HFFc6 (cell line): Measurements from ENCODE around the gene RPL5. TPM values are rescaled to one million over a fixed set of nuclear protein-coding genes. Genes with fewer than 3 reads are reported as not detected.

Experiments
- DNase-seq: peaks from one replicate; pipeline ENCODE4 v3.0.0-alpha.2; 2018
- H3K27ac Mint-ChIP-seq: 2 replicates; pipeline ENCODE4 v1.8.0; 2020; ENCODE audit warnings: mild to moderate bottlenecking, mixed read lengths
- H3K27me3 Mint-ChIP-seq: 2 replicates; pipeline ENCODE4 v1.8.0; 2021; ENCODE audit warnings: mild to moderate bottlenecking, moderate library complexity, mixed read lengths; ENCODE audit not compliant: insufficient read depth
- H3K36me3 Mint-ChIP-seq: 2 replicates; pipeline ENCODE4 v1.8.0; 2021; ENCODE audit warnings: low read depth, mixed read lengths
- H3K4me1 Mint-ChIP-seq: 2 replicates; pipeline ENCODE4 v1.8.0; 2020; ENCODE audit warnings: low read depth, mixed read lengths
- H3K4me3 Mint-ChIP-seq: 2 replicates; pipeline ENCODE4 v1.8.0; 2020; ENCODE audit warnings: mild to moderate bottlenecking, moderate library complexity, mixed read lengths
- H3K9me3 Mint-ChIP-seq: 2 replicates; pipeline ENCODE4 v1.8.0; 2020; ENCODE audit warnings: mild to moderate bottlenecking, mixed read lengths
- total RNA-seq, 6 experiments: library from RNA; stranded (reverse); fragmentation: NEBNext Ultra II Directional; extraction: Animal tissue kit (Norgen Biotek cat#: 25700); gene quantifications; 2 replicates in 1 of 6; 3 replicates in 5 of 6; pipeline ENCODE4 v1.2.3, GENCODE V29; 2021
- TF ChIP-seq, protein P1 (sequence below): fragments of 200-600 bp; sonication (generic); IDR thresholded peaks from 2 replicates; pipeline ENCODE4 v1.5.0; 2021; ENCODE audit warnings: antibody characterized with exemption, mild to moderate bottlenecking

RPL5 gene
- total RNA-seq, 6 experiments from 2014 or later: 851 to 1,006 (median 921) TPM

DNA sequence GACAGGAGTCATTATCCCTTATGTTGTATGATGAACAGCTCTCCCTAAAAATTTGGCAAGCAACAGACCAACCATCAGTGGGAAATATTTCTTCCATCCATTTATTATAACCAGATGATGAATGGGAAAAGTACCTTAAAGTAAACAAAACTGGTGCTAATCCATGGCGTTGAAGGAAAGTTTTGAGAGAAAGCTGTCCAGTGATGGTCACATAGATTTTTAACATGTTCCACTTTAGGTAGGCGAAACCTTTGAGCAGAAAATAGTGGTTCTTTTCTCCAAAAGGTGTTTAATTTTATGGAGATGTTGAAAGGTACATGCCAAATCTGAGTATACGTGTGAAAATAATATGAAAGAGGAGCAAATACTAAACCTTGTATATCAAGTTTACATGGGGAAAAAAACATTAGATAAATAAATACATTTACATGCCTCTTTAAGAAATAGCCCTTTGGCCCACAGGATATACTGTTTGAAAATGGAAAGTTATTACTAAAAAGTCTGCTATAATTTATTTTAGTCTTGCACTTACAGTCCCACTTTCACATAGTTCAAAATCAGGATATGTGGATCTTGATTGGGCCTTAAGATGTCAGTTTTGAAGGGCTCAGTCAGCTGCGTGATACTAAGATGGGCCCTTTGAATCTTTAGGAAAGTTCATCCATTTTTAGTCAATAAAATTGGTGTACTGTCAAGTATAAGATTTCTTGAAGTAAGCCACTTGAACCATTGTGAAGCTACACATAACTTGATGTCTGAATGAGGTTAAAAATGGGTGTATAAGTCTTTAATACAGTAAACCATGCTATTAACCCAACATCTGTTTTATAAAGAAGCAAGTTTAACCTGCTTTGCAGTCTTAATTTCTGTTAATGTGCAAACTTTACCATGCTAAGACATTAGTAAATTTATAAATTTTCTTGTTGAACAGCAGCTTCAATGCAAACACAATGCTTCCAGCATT is 10.5 kb downstream of the RPL5 start:
- Mint-ChIP-seq H3K36me3 (peaks cover 49% of the 10 kb centered on the region), H3K27ac (peak overlapping the region; percentile 18; the same call in 1 of the 2 replicates), H3K27me3 (no peaks in the 10 kb centered on the region), H3K4me1 (peaks cover 26% of the 10 kb centered on the region), H3K9me3 (no peaks in the 10 kb centered on the region), H3K4me3 (no peak overlapping the region)
- TF ChIP-seq, protein P1, sequence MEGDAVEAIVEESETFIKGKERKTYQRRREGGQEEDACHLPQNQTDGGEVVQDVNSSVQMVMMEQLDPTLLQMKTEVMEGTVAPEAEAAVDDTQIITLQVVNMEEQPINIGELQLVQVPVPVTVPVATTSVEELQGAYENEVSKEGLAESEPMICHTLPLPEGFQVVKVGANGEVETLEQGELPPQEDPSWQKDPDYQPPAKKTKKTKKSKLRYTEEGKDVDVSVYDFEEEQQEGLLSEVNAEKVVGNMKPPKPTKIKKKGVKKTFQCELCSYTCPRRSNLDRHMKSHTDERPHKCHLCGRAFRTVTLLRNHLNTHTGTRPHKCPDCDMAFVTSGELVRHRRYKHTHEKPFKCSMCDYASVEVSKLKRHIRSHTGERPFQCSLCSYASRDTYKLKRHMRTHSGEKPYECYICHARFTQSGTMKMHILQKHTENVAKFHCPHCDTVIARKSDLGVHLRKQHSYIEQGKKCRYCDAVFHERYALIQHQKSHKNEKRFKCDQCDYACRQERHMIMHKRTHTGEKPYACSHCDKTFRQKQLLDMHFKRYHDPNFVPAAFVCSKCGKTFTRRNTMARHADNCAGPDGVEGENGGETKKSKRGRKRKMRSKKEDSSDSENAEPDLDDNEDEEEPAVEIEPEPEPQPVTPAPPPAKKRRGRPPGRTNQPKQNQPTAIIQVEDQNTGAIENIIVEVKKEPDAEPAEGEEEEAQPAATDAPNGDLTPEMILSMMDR: no peak
- DNase-seq: no peak

DNA sequence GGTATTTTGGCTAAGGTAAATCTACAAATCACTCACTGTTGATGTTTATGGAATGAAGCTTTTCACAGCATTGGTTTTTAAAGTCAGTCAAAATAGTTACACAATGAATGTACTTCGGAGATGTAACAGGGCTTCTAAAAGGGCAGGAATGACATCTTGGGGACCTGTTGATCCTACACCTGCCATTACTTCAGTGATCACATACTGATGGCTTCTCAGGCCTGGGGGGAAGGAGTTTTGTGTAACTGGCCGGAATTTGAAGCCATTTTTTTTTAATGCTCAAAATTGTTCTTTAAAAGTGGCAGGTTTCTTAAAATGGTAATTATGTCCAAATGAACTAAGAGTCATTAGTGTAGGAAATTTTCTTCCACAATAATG is 11.2 kb downstream of the RPL5 start:
- no peak overlapping the region for H3K4me3 Mint-ChIP-seq
- no peaks in the 10 kb centered on the region for H3K9me3 Mint-ChIP-seq
- H3K27me3 Mint-ChIP-seq: no peaks in the 10 kb centered on the region
- DNase-seq: no peak
- H3K4me1 Mint-ChIP-seq: peaks cover 20% of the 10 kb centered on the region
- H3K36me3 Mint-ChIP-seq: peaks cover 43% of the 10 kb centered on the region
- TF ChIP-seq, protein P1: no peak
- H3K27ac Mint-ChIP-seq: no peak overlapping the region

DNA sequence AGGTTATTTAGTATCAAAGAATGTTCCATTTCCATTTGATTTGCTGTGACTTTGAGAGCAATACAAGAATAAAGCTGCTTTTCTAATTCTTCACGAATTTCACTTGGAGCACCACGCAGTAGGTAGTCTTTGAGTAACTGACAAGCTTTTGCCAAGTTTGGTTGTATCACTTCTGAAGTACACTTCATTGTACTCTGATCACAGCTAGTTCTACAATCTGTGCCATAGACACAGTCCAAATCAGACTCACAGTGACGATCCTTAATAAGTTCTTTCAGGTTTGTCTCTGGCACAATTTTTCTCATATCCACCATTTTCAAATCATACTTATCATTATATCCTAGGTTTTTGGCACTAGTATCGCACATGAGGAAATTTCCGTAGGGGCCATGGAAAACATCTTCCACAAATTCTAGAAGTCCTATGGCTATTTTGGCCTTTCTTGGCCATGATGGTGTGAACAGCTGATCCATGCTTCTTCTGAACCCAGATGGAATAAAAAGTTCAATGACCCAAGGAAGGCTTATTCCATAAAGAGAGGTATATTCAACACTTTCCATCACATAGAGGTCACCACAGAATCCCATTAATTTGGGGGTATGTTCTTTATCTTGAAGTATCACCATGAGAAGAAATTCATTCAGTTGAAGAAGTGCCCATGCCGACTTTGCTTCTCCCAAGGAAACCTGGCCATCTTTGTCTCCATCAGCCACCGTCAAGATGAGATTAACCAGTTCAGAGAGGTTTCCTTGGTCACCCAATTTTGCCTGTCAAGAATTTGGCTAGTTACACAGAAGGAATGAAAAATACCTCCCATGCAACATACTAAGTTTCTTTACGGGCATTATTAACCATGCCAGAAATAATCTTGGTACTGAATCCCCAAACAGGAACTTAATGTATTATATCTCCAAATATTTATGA is 11.9 kb downstream of the RPL5 start:
- Mint-ChIP-seq H3K9me3 (no peaks in the 10 kb centered on the region), H3K4me3 (no peak overlapping the region), H3K27me3 (no peaks in the 10 kb centered on the region), H3K4me1 (peaks cover 13% of the 10 kb centered on the region), H3K36me3 (peaks cover 37% of the 10 kb centered on the region), H3K27ac (0 out of 2 replicates have a peak overlapping the region, but pooled peaks have one; percentile 13)
- no peak for DNase-seq
- TF ChIP-seq, protein P1: no peak

DNA sequence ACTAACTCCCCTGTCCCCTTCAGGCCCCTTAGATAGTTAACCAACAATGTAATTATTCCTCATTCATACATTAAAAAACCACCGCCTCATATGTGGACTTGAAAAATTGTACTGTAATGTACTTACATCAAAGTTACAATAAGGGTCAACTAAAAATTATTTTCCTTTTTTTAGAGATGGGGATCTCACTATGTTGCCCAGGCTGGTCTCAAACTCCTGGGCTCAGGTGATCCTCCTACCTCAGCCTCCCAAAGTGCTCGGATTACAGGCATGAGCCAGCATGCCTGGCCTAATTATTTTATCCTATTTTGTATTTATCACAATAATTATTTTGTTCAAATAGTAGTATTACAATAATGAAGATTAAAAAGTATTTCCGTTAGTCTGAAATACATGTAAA is 12.6 kb downstream of the RPL5 start:
- no peaks in the 10 kb centered on the region for H3K27me3 Mint-ChIP-seq
- H3K27ac Mint-ChIP-seq: no peak overlapping the region
- no peaks in the 10 kb centered on the region for H3K9me3 Mint-ChIP-seq
- TF ChIP-seq, protein P1: no peak
- no peak for DNase-seq
- H3K4me1 Mint-ChIP-seq: peaks cover 8% of the 10 kb centered on the region; the same call in 1 of the 2 replicates
- H3K36me3 Mint-ChIP-seq: peaks cover 33% of the 10 kb centered on the region
- no peak overlapping the region for H3K4me3 Mint-ChIP-seq

DNA sequence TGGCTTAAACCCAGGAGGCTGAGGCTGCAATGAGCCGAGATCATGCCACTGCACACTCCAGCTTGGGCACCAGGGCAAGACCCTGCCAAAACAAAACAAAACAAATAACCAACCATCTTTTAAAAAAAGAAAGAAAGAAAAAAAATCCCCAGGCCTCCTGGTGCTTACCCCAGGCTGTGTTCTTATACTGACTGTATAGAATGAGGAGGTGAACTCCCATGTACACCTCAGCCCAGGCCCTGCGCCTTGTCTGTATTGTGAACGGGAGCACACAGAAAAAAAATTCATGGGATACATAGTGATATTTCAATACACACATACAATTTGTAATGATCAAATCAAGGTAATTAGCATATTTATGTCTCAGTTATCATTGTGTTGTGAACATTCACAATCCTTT is 14.1 kb downstream of the RPL5 start:
- Mint-ChIP-seq H3K27me3 (no peaks in the 10 kb centered on the region), H3K4me1 (peaks cover 4% of the 10 kb centered on the region; the same call in 1 of the 2 replicates), H3K27ac (no peak overlapping the region), H3K9me3 (no peaks in the 10 kb centered on the region), H3K4me3 (no peak overlapping the region), H3K36me3 (peaks cover 21% of the 10 kb centered on the region)
- no peak for DNase-seq
- TF ChIP-seq, protein P1: no peak
